Heart right ventricle (tissue), 16 donors: ENCODE results near the gene TRIM65. TPM values are rescaled to one million over a fixed set of nuclear protein-coding genes. Genes with fewer than 3 reads are reported as not detected.
A peak's percentile ranks its signal among the peaks of the same experiment; 100 is the strongest.

Experiments
- ATAC-seq, 8 donors: fragments of 200-7000 bp; cut with Tn5 transposase; one replicate each; pipeline ENCODE4 v1.9.1; 2020; ENCODE audit warnings: mild to moderate bottlenecking in 8 of 8, moderate library complexity in 8 of 8, moderate number of reproducible peaks in 1 of 8
- DNase-seq, 2 donors: peaks; one replicate each; pipeline ENCODE4 v3.0.0-alpha.2; 2020
- H3K27ac ChIP-seq, 10 donors: fragments of 200-600 bp; sonication (generic) in 2 of 10; one replicate each; pipeline versions ENCODE4 v1.5.0 to v1.8.0; 2020 to 2022; ENCODE audit warnings: mild to moderate bottlenecking in 3 of 10
- H3K27me3 ChIP-seq, 7 donors: fragments of 200-600 bp; one replicate each; pipeline ENCODE4 v1.8.0; 2021 to 2022; ENCODE audit warnings: mild to moderate bottlenecking in 2 of 7
- H3K36me3 ChIP-seq, 9 donors: fragments of 200-600 bp; sonication (generic) in 1 of 9; one replicate each; pipeline versions ENCODE4 v1.5.0 to v1.8.0; 2020 to 2022; ENCODE audit warnings: mild to moderate bottlenecking in 2 of 9
- H3K4me1 ChIP-seq, 9 donors: fragments of 200-600 bp; sonication (generic) in 1 of 9; one replicate each; pipeline versions ENCODE4 v1.5.0 to v1.8.0; 2020 to 2022; ENCODE audit warnings: mild to moderate bottlenecking in 4 of 9
- H3K4me3 ChIP-seq, 10 donors: fragments of 200-600 bp; sonication (generic) in 2 of 10; one replicate each; pipeline versions ENCODE4 v1.5.0 to v1.8.0; 2020 to 2022; ENCODE audit warnings: mild to moderate bottlenecking in 7 of 10, moderate library complexity in 2 of 10
- H3K9me3 ChIP-seq, 11 donors: fragments of 200-600 bp in 10 of 11; sonication (generic) in 2 of 11; one replicate each; pipeline versions ENCODE4 v1.5.0 to v1.8.0; 2013 to 2022; ENCODE audit warnings: mild to moderate bottlenecking in 2 of 11, control low read depth in 1 of 11, moderate library complexity in 1 of 11
- CTCF ChIP-seq, 9 donors: fragments of 200-600 bp; sonication (generic) in 2 of 9; IDR thresholded peaks; one replicate each; pipeline versions ENCODE4 v1.5.0 to v1.8.0; 2021 to 2022; ENCODE audit warnings: antibody characterized with exemption in 9 of 9, mild to moderate bottlenecking in 5 of 9, moderate library complexity in 1 of 9
- WGBS, 2 donors: extraction: QIAGEN DNeasy Blood & Tissue Kit; methylation state at CpG; one replicate each; pipeline ENCODE4 v1.1.7; 2013; ENCODE audit warnings: inconsistent platforms in 1 of 2; 5-methylcytosine and 5-hydroxymethylcytosine counted together
- intact Hi-C, 10 donors: fragments of 100-400 bp; cut with DNase I; formaldehyde crosslinking; loops; one replicate each; pipeline versions ENCODE4 v1.11.1 to v1.14.2; 2022
- polyA plus RNA-seq, 2 donors: library from polyadenylated mRNA; stranded (reverse); fragments of 200-250 nt; gene quantifications; one replicate each; pipeline ENCODE4 v1.2.3, GENCODE V29; 2013
- total RNA-seq, 10 donors: library from RNA; stranded (reverse); fragmentation: NEBNext Ultra II Directional in 3 of 10; extraction: Animal tissue kit (Norgen Biotek cat#: 25700) in 3 of 10; gene quantifications; one replicate each; pipeline versions ENCODE4 v1.2.1 to v1.2.4, GENCODE V29; 2021 to 2023
- donor health status: Arrhythmogenic right ventricular cardiomyopathy.
- donor health status: ischemic (EF 13 %, LVEDD 7.1; RV severe dilation, severe dysfunction).
- donor health status: healthy with polysubstance abuse.
- donor health status: DM: no; HTN: yes; CAD: no.
- donor health status: DM: no; HTN: no; CAD: no.
- donor health status: ischemic (EF 25% LVEDD 6.9; RV normal size, moderate dysfunction).
- donor health status: ischemic (EF 25% LVEDD 5.7; RV mildly dilated, moderate dysfunction).
- donor health status: healthy.
- donor health status: DM: yes; HTN: yes; CAD: no.
- donor health status: Ischemic cardiomyopathy.
- donor health status: ischemic (EF 35%, LVEDD 5.7; RV mildly dilated, moderate dysfunction).
- donor health status: nonischemic (EF 11% LVEDD 7.7; RV severe dilation, severe dysfunction).
- donor health status: DM: yes; HTN: yes; CAD: no.
- donor health status: PGD.
- donor health status: ischemic (EF 29% LVEDD 5.4; RV normal size, mild dysfunction).
- donor health status: nonischemic (EF 23%, LVEDD 6.1; RV moderate dilation, normal function).

Gene TRIM65
- total and polyA plus RNA-seq, 12 donors, result 5.1 to 16.7 (median 8.9) TPM

GRCh38 chr17:75941442-75941819, 44.7 kb upstream of the TRIM65 start:
- Histone ChIP-seq H3K27ac (peak overlapping the region in 5 of 10 donors; percentile 34 to 86 (median 79)), H3K36me3 (peaks cover 0 to 41% (median 4%) of the 10 kb centered on the region in 9 donors), H3K4me3 (peak overlapping the region in 9 of 10 donors; percentile 54 to 94 (median 75)), H3K9me3 (no peaks in the 10 kb centered on the region), H3K27me3 (no peaks in the 10 kb centered on the region), H3K4me1 (peaks cover 0 to 16% (median 10%) of the 10 kb centered on the region in 9 donors)
- 39 to 40% methylated on average over 6 of the region's 6 CpGs for WGBS, 2 donors
- intact Hi-C loops, result loop anchor here in 1 of 10 donors (5.0 kb wide), 1 partner anchor 36 kb away; the partner anchor contains the start of genes ACOX1 and TEN1
- TF ChIP-seq CTCF (IDR thresholded peaks at IDR 0.05), result no peak
- DNase-seq (no peak), ATAC-seq (no peak)

- peak within 1 kb of the TSS; percentile 40 to 94 (median 74) for H3K4me3 ChIP-seq
- intact Hi-C loops, result loop anchor here in 1 of 10 donors (5.0 kb wide), 1 partner anchor 36 kb away; the partner anchor contains the start of genes ACOX1 and TEN1
Observed at GRCh38 chr17:75940727-75941441, 44.1 kb upstream of the TRIM65 start, which contains the start of gene FBF1. FBF1 (minus strand) TSS chr17:75941042; CDS start chr17:75938149, 2,893 bp downstream.

GRCh38 chr17:75937652-75938051, 40.9 kb upstream of the TRIM65 start:
- no peak for DNase-seq
- no peak for TF ChIP-seq CTCF (IDR thresholded peaks at IDR 0.05)
- H3K4me1 ChIP-seq, result peaks cover 0 to 16% (median 10%) of the 10 kb centered on the region in 9 donors
- peaks cover 0 to 3% (median 0%) of the 10 kb centered on the region in 9 donors for H3K36me3 ChIP-seq
- 81 to 82% methylated on average over 13 of the region's 13 CpGs for WGBS, 2 donors
- no peaks in the 10 kb centered on the region for H3K27me3 ChIP-seq
- no peak overlapping the region for H3K4me3 ChIP-seq
- intact Hi-C loops, result loop anchor here in 1 of 10 donors (5.0 kb wide), 1 partner anchor 45 kb away; no protein-coding TSS in a partner anchor
- no peak overlapping the region for H3K27ac ChIP-seq
- no peak for ATAC-seq
- no peaks in the 10 kb centered on the region for H3K9me3 ChIP-seq

More at GRCh38 chr17:75940727-75941441, 44.1 kb upstream of the TRIM65 start, which contains the start of gene FBF1:
- no peak for TF ChIP-seq CTCF (IDR thresholded peaks at IDR 0.05)
- peaks cover 0 to 16% (median 10%) of the 10 kb centered on the region in 9 donors for H3K4me1 ChIP-seq
- DNase-seq (peak; percentile 93 to 94), ATAC-seq (peak; percentile 99)
- peaks cover 0 to 36% (median 0%) of the 10 kb centered on the region in 9 donors for H3K36me3 ChIP-seq
- H3K9me3 ChIP-seq, result no peaks in the 10 kb centered on the region
- H3K27me3 ChIP-seq, result no peaks in the 10 kb centered on the region
- 0% methylated on average over 61 to 63 of the region's 63 CpGs for WGBS, 2 donors
- peak within 1 kb of the TSS in 9 of 10 donors; percentile 33 to 86 (median 79) for H3K27ac ChIP-seq

- WGBS, 2 donors, result 86 to 96% methylated on average over 4 of the region's 4 CpGs
- Histone ChIP-seq H3K27ac (no peak overlapping the region), H3K4me1 (no peaks in the 10 kb centered on the region), H3K9me3 (no peaks in the 10 kb centered on the region), H3K4me3 (no peak overlapping the region), H3K27me3 (no peaks in the 10 kb centered on the region), H3K36me3 (peaks cover 0 to 4% (median 0%) of the 10 kb centered on the region in 9 donors)
- DNase-seq (no peak), ATAC-seq (no peak)
- no peak for TF ChIP-seq CTCF (IDR thresholded peaks at IDR 0.05)
- intact Hi-C loops, result no loop called here
Observed at GRCh38 chr17:75933808-75934207, 37.1 kb upstream of the TRIM65 start.
